Panc1 (cell line): ENCODE data around the gene RIC8A. TPM values are rescaled to one million over a fixed set of nuclear protein-coding genes. Genes with fewer than 3 reads are reported as not detected.
"Not testable (repeated sequence)": the region's sequence is repeated elsewhere in the genome, so short reads cannot be mapped to it uniquely, and the experiment has no call there.

Experiments
- ATAC-seq: fragments of 200-7000 bp; cut with Tn5 transposase; 2 replicates; pipeline ENCODE4 v1.9.1; 2020; ENCODE audit warnings: mild to moderate bottlenecking, moderate library complexity
- BruUV-seq: library from RNA; stranded (reverse); fragments of 400-500 nt; replicated peaks from 2 replicates; lab custom pipeline; 2021; lab: Mats Ljungman, UMichigan
- CTCF ChIA-PET: fragments of 300-600 bp; sonication (Branson Sonifier 250); formaldehyde crosslinking; loops from one replicate; lab custom pipeline; 2022; ENCODE audit warnings: antibody characterized with exemption; lab: Charles Lee
- POLR2A ChIA-PET: fragments of 300-600 bp; sonication (Branson Sonifier 250); formaldehyde crosslinking; loops from one replicate; lab custom pipeline; 2022; ENCODE audit warnings: antibody characterized with exemption; lab: Charles Lee
- DNase-seq: peaks from one replicate; pipeline ENCODE4 v3.0.0-alpha.2; 2010; ENCODE audit warnings: low read depth, low spot score
- H3K27ac ChIP-seq: 2 replicates; pipeline ENCODE4 v1.5.1; 2011; ENCODE audit warnings: mild to moderate bottlenecking, low read length, inconsistent platforms
- H3K27me3 ChIP-seq: fragments of 200-500 bp; sonication (Bioruptor generic); 2 replicates; pipeline ENCODE4 v1.6.0; 2014; ENCODE audit warnings: low read length, inconsistent platforms; ENCODE audit not compliant: control insufficient read depth, insufficient read depth
- H3K36me3 ChIP-seq: fragments of 200-500 bp; sonication (Bioruptor generic); 2 replicates; pipeline ENCODE4 v1.5.1; 2014; ENCODE audit warnings: inconsistent platforms, mild to moderate bottlenecking, low read length, moderate library complexity; ENCODE audit not compliant: control insufficient read depth, insufficient read depth
- H3K4me1 ChIP-seq: 2 replicates; pipeline ENCODE4 v1.5.1; 2011; ENCODE audit warnings: inconsistent platforms, mild to moderate bottlenecking, low read length, moderate library complexity; ENCODE audit not compliant: control insufficient read depth, insufficient read depth
- H3K4me3 ChIP-seq, 2 experiments: 2 replicates each; pipeline ENCODE4 v1.5.1; 2011 to 2012; ENCODE audit warnings: low read depth in 2 of 2, low read length in 2 of 2, mild to moderate bottlenecking in 2 of 2, inconsistent platforms in 1 of 2, moderate library complexity in 1 of 2
- H3K9me3 ChIP-seq: fragments of 200-500 bp; sonication (Bioruptor generic); 2 replicates; pipeline ENCODE4 v1.5.1; 2014; ENCODE audit warnings: low read depth, mild to moderate bottlenecking, inconsistent platforms, low read length, moderate library complexity; ENCODE audit not compliant: control insufficient read depth, insufficient read depth
- POLR2AphosphoS5 ChIP-seq: IDR thresholded peaks from 2 replicates; pipeline ENCODE4 v1.6.1; 2012; ENCODE audit warnings: mild to moderate bottlenecking, low read depth, low read length, moderate library complexity
- REST ChIP-seq, 2 experiments: IDR thresholded peaks; 2 replicates each; pipeline ENCODE4 v1.6.1; 2011 to 2012; ENCODE audit warnings: low read depth in 2 of 2, control low read depth in 1 of 2, low read length in 1 of 2, mild to moderate bottlenecking in 1 of 2, moderate library complexity in 1 of 2; ENCODE audit not compliant: insufficient read depth in 1 of 2
- SIN3A ChIP-seq: IDR thresholded peaks from 2 replicates; pipeline ENCODE4 v1.6.1; 2012; ENCODE audit warnings: low read depth, mild to moderate bottlenecking, low read length, moderate library complexity, borderline replicate concordance; ENCODE audit not compliant: insufficient read depth
- TCF7L2 ChIP-seq: IDR thresholded peaks from 2 replicates; pipeline ENCODE4 v1.6.1; 2011; ENCODE audit warnings: mild to moderate bottlenecking, low read depth, low read length, inconsistent platforms
- in situ Hi-C: cut with HindIII; loops from 2 replicates; pipeline ENCODE4 v1.10.0; 2016; ENCODE audit warnings: low sequenced_read_pairs, low pct_unique_long_range_greater_than_20kb
- intact Hi-C: fragments of 100-400 bp; cut with micrococcal nuclease; formaldehyde crosslinking; loops from one replicate; pipeline ENCODE4 v1.10.0; 2022; ENCODE audit not compliant: unreplicated experiment
- total RNA-seq: library from RNA; stranded (reverse); gene quantifications from one replicate; pipeline ENCODE4 v1.2.1, GENCODE V29; 2021; ENCODE audit not compliant: unreplicated experiment
- TF ChIP-seq, protein P1 (sequence below): fragments of 450-650 bp; IDR thresholded peaks from 2 replicates; pipeline ENCODE4 v1.5.1; 2017; ENCODE audit warnings: mild to moderate bottlenecking

The RIC8A gene
- total RNA-seq, 1 experiment from 2014 or later, result 264 TPM

DNA sequence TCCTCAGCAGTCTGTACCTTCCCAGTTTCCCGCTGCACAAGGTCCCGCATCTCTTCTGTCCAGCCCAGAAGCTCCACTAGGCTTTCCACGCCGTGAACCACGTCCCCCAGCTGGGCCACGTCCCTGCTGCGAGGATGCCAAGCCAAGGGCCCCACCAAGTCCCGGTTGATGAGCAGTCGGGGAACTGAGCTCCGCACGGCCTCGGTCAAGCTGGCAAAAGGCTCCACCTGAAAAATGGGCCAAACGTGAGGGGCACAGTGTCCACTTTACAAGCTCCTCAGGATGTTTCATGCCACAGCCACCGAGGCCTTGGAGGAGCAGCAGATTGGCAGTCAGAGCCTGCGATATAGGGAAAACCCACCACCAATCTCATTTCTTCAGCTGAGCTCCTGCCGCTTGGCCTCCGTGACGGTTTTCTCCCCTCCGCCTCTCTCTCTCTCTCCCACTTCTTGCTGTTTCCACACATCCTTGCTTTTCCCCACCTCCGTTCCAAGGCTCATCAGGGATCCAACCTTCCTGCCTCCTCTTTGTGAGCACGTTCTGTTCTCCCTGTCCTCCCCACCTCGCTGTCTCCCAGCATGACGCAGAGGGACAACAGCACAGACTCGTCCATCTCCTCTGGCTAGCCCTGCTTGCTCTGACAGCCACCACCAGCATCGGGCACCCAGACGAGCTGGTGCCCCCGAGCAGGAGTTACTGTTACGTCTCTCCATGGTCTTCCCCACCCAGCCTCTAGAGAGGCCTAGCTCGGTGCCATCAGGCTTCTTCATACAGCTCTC lies 11.5 kb downstream of the RIC8A start:
- TF ChIP-seq REST (IDR thresholded peaks at IDR 0.05; ENCODE audit: insufficient read depth in 1 of 2, low read depth in 2 of 2, low read length in 1 of 2), result no peak
- H3K9me3 ChIP-seq, result no peaks in the 10 kb centered on the region
- no peaks in the 10 kb centered on the region; the same call in 1 of the 2 replicates for H3K4me1 ChIP-seq
- no peaks in the 10 kb centered on the region for H3K27me3 ChIP-seq
- BruUV-seq, result no TSS peak
- ChIA-PET CTCF (interaction anchor here (0.7 kb wide), 1 partner anchor 32 kb away, joined by 4 read pairs; no protein-coding TSS in a partner anchor), POLR2A (no interaction called here)
- intact Hi-C loops, result loop anchor here (10.0 kb wide), 1 partner anchor 136 kb away; no protein-coding TSS in a partner anchor
- H3K4me3 ChIP-seq, result no peak overlapping the region
- no peak for DNase-seq
- in situ Hi-C loops, result no loop called here
- H3K27ac ChIP-seq, result no peak overlapping the region
- ATAC-seq, result no peak
- peaks cover 5% of the 10 kb centered on the region for H3K36me3 ChIP-seq

DNA sequence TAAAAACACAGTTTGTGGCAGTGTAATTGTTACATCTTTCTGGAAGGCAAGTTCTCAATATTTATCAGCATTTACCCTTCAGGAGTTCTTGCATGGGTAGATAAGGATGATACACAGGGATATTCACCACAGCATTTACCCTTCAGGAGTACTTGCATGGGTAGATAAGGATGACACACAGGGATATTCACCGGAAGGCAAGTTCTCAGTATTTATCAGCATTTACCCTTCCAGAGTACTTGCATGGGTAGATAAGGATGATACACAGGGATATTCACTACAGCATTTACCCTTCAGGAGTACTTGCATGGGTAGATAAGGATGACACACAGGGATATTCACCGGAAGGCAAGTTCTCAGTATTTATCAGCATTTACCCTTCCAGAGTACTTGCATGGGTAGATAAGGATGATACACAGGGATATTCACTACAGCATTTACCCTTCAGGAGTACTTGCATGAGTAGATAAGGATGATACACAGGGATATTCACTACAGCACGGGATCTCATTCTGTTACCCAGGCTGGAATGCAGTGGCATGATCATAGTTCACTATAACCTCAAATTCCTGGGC lies 13.2 kb downstream of the RIC8A start:
- CTCF ChIA-PET, result not testable (repeated sequence)

GRCh38 chr11:221539-221938 lies 14.0 kb downstream of the RIC8A start:
- ChIA-PET POLR2A (no interaction called here), CTCF (interaction anchor here (0.5 kb wide), 1 partner anchor 226 kb away, joined by 3 read pairs; no protein-coding TSS in a partner anchor)
- in situ Hi-C loops, result no loop called here
- Histone ChIP-seq H3K9me3 (no peaks in the 10 kb centered on the region), H3K27ac (no peak overlapping the region), H3K4me3 (no peak overlapping the region), H3K27me3 (no peaks in the 10 kb centered on the region), H3K36me3 (no peaks in the 10 kb centered on the region), H3K4me1 (no peaks in the 10 kb centered on the region; the same call in 1 of the 2 replicates)
- DNase-seq, result no peak
- no peak for ATAC-seq
- TF ChIP-seq POLR2AphosphoS5, result no peak
- no peak for TF ChIP-seq TCF7L2
- no peak for TF ChIP-seq REST (IDR thresholded peaks at IDR 0.05; ENCODE audit: insufficient read depth in 1 of 2, low read depth in 2 of 2, low read length in 1 of 2)
- TF ChIP-seq SIN3A, result no peak
- TF ChIP-seq, protein P1, sequence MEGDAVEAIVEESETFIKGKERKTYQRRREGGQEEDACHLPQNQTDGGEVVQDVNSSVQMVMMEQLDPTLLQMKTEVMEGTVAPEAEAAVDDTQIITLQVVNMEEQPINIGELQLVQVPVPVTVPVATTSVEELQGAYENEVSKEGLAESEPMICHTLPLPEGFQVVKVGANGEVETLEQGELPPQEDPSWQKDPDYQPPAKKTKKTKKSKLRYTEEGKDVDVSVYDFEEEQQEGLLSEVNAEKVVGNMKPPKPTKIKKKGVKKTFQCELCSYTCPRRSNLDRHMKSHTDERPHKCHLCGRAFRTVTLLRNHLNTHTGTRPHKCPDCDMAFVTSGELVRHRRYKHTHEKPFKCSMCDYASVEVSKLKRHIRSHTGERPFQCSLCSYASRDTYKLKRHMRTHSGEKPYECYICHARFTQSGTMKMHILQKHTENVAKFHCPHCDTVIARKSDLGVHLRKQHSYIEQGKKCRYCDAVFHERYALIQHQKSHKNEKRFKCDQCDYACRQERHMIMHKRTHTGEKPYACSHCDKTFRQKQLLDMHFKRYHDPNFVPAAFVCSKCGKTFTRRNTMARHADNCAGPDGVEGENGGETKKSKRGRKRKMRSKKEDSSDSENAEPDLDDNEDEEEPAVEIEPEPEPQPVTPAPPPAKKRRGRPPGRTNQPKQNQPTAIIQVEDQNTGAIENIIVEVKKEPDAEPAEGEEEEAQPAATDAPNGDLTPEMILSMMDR, result no peak
- intact Hi-C loops, result no loop called here
- no TSS peak for BruUV-seq

More for the DNA sequence above, 13.2 kb downstream of the RIC8A start:
- H3K27me3 ChIP-seq, DNase-seq, H3K36me3 ChIP-seq, ATAC-seq, POLR2A ChIA-PET, H3K27ac ChIP-seq, intact Hi-C loops, BruUV-seq, H3K4me3 ChIP-seq, H3K4me1 ChIP-seq, H3K9me3 ChIP-seq, in situ Hi-C loops: not testable (repeated sequence)
